Upper lobe of left lung (tissue), 6 donors: Measurements from ENCODE around the gene CST6. TPM values are rescaled to one million over a fixed set of nuclear protein-coding genes. Genes with fewer than 3 reads are reported as not detected.

Experiments used
- ATAC-seq, 2 donors: fragments of 200-7000 bp; cut with Tn5 transposase; one replicate each; pipeline ENCODE4 v1.9.1; 2022; ENCODE audit warnings: mild to moderate bottlenecking in 2 of 2, moderate library complexity in 2 of 2; ENCODE audit not compliant: low FRiP score in 2 of 2
- DNase-seq, 2 donors: peaks; one replicate each; pipeline ENCODE4 v3.0.0-alpha.2; 2019 to 2020
- H3K27ac ChIP-seq, 4 donors: fragments of 200-600 bp; sonication (generic); one replicate each; pipeline ENCODE4 v1.5.1; 2016 to 2019
- H3K27me3 ChIP-seq, 4 donors: fragments of 200-600 bp; sonication (generic); one replicate each; pipeline ENCODE4 v1.5.1; 2017 to 2019
- H3K36me3 ChIP-seq, 4 donors: fragments of 200-600 bp; sonication (generic); one replicate each; pipeline ENCODE4 v1.5.1; 2016 to 2019
- H3K4me1 ChIP-seq, 4 donors: fragments of 200-600 bp; sonication (generic); one replicate each; pipeline ENCODE4 v1.5.1; 2018 to 2019
- H3K4me3 ChIP-seq, 4 donors: fragments of 200-600 bp; sonication (generic); one replicate each; pipeline ENCODE4 v1.5.1; 2017 to 2019; ENCODE audit warnings: mild to moderate bottlenecking in 2 of 4, moderate library complexity in 1 of 4
- H3K9me3 ChIP-seq, 4 donors: fragments of 200-600 bp; sonication (generic); one replicate each; pipeline ENCODE4 v1.5.1; 2018 to 2019
- EP300 ChIP-seq, 4 donors: sonication (generic); formaldehyde crosslinking; IDR thresholded peaks; one replicate each; pipeline ENCODE4 v1.5.1; 2017; ENCODE audit warnings: antibody characterized with exemption in 4 of 4, control low read depth in 2 of 4
- POLR2A ChIP-seq, 4 donors: fragments of 450-650 bp; IDR thresholded peaks; one replicate each; pipeline ENCODE4 v1.5.1; 2016 to 2017; ENCODE audit warnings: antibody characterized with exemption in 4 of 4, mild to moderate bottlenecking in 2 of 4
- POLR2AphosphoS5 ChIP-seq, 2 donors: sonication (generic); formaldehyde crosslinking; IDR thresholded peaks; one replicate each; pipeline ENCODE4 v1.5.1; 2017; ENCODE audit warnings: antibody characterized with exemption in 2 of 2
- WGBS, 2 donors: methylation state at CpG; one replicate each; pipeline ENCODE4 v1.1.5; 2017 to 2018; 5-methylcytosine and 5-hydroxymethylcytosine counted together
- total RNA-seq, 6 donors: library from RNA; depleted of rRNA in 4 of 6; stranded (reverse); fragments of >200 nt in 4 of 6; gene quantifications; one replicate each; pipeline versions ENCODE4 v1.1.0 to v1.2.1, GENCODE V29; 2016 to 2021
- TF ChIP-seq, protein P1 (sequence below), 6 experiments: fragments of 450-650 bp in 4 of 6; fragments of 200-600 bp in 2 of 6; sonication (generic) in 2 of 6; IDR thresholded peaks; one replicate each; pipeline ENCODE4 v1.5.1; 2016 to 2019; ENCODE audit warnings: antibody characterized with exemption in 6 of 6
- donor health status: DM: no; HTN: no; CAD: no; lungs with moderate emphysema.
- donor health status: DM: no; HTN: yes; CAD: no; lungs with severe emphysema.

Gene CST6
- total RNA-seq, 6 donors from 2014 or later = 12.6 to 68.1 (median 30.5) TPM

DNA sequence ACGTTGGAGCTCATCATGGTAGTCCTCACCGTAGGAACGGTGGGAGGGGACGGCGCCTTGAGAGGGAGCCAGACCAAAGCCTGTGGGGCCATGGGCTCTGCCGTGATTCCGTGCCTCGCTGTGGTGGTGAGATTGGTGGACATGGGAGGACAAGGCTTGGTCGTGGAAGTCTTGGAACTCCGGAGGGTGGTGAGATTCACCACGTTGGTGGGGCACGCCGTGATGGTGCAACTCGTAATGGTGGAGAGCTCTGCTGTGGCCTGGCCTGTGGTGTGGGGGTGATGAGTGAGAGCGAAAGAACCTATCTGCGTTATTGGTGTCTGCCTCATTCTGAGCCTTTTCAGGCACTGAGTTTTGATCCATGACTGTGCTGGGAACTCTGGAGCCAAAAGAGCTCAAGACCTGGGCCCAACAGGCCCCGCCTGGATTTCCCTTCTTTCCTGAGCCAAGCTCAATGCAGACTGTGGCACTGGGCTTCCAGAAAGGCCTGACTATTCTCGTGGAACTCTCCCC, 14.3 kb downstream of the CST6 start, which contains the start of gene CATSPER1:
TSS of gene CATSPER1 (minus strand) at position 463 of the 513 bp plus-strand sequence. CDS start at position 363, 100 bp downstream.
- no peak within 1 kb of the TSS for H3K4me3 ChIP-seq
- H3K4me1 ChIP-seq = peaks cover 14 to 20% (median 17%) of the 10 kb centered on the region in 4 donors
- 89 to 90% methylated on average over 17 to 18 of the region's 18 CpGs for WGBS, 2 donors
- no peaks in the 10 kb centered on the region for H3K36me3 ChIP-seq
- TF ChIP-seq, protein P1, sequence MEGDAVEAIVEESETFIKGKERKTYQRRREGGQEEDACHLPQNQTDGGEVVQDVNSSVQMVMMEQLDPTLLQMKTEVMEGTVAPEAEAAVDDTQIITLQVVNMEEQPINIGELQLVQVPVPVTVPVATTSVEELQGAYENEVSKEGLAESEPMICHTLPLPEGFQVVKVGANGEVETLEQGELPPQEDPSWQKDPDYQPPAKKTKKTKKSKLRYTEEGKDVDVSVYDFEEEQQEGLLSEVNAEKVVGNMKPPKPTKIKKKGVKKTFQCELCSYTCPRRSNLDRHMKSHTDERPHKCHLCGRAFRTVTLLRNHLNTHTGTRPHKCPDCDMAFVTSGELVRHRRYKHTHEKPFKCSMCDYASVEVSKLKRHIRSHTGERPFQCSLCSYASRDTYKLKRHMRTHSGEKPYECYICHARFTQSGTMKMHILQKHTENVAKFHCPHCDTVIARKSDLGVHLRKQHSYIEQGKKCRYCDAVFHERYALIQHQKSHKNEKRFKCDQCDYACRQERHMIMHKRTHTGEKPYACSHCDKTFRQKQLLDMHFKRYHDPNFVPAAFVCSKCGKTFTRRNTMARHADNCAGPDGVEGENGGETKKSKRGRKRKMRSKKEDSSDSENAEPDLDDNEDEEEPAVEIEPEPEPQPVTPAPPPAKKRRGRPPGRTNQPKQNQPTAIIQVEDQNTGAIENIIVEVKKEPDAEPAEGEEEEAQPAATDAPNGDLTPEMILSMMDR (IDR thresholded peaks at IDR 0.05) = no peak
- TF ChIP-seq POLR2AphosphoS5 (IDR thresholded peaks at IDR 0.05) (no peak), POLR2A (IDR thresholded peaks at IDR 0.05) (no peak), EP300 (IDR thresholded peaks at IDR 0.05) (no peak)
- H3K27ac ChIP-seq = no peak within 1 kb of the TSS
- H3K9me3 ChIP-seq = no peaks in the 10 kb centered on the region
- no peaks in the 10 kb centered on the region for H3K27me3 ChIP-seq
- peak in 1 of 2 donors; percentile 30 for DNase-seq
- no peak for ATAC-seq

DNA sequence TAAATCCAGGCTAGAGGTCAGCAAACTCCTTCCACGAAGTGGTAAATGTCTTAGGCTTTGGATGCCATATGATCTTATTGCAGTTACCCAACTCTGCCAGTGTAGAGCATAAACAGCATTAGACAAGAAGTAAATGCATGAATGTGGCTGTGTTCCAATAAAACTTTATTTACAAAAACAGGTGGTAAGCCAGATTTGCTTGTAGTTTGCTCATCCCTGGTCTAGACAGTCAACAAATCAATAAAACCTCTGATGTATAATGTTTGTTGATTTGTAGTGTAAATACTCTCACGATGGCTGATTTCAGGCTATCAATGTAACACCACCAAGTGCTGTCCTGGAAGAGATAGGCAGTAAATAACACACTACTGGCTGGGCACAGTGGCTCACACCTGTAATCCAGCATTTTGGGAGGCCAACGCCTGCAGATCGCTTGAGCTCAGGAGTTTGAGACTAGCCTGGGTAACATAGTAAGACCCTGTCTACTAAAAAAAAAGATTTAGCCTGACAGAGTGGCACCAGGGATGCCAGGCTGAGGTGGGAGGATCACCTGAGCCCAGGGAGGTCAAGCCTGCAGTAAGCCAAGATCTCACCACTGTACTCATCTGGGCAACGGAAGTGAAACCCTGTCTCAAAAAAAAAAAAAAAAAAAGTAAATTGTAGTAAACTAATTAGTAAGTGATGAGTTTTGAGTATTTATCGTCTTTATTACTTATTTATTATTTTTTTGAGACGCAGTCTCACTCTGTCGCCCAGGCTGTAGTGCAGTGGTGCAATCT, 21.3 kb downstream of the CST6 start:
- TF ChIP-seq POLR2AphosphoS5 (IDR thresholded peaks at IDR 0.05) (no peak), EP300 (IDR thresholded peaks at IDR 0.05) (no peak), POLR2A (IDR thresholded peaks at IDR 0.05) (no peak)
- TF ChIP-seq, protein P1 (IDR thresholded peaks at IDR 0.05) = no peak
- Histone ChIP-seq H3K36me3 (no peaks in the 10 kb centered on the region), H3K9me3 (no peaks in the 10 kb centered on the region), H3K27ac (no peak overlapping the region), H3K4me3 (no peak overlapping the region), H3K4me1 (no peaks in the 10 kb centered on the region), H3K27me3 (no peaks in the 10 kb centered on the region)
- no peak for ATAC-seq
- DNase-seq = no peak
- WGBS, 2 donors = 83 to 85% methylated on average over 8 of the region's 8 CpGs

DNA sequence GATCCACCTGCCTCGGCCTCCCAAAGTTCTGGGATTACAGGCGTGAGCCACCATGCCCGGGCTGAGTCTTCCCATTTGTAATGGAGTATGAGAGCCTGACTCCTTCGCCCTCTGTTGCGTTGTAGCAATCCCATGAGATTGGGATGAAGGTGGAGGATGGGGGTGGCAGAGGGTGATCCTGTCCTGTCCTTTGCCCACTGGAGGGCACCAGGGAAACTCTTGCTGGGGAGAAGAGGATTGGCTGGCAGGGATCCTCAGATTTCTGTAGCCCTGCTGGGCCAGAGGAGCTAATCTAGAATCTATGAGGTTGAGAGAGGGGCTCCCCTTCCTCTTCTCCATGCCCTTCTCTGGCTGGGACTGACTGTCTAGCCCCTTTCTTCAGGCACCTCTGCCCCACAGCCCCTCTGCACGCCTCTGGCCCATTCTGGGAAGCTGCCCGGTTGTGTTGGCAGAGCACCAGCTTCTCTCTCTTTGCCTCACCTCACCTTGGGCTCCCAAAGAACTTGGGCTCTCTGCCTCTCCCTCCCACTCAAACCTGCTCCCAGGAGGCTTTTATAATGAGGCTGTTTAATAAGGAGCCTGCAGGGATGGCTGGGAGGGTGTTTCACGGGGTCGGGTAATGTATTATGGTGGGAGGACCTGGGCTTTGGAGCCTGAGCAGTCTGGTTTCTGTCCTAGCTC, 24.0 kb downstream of the CST6 start:
- H3K36me3 ChIP-seq = no peaks in the 10 kb centered on the region
- ATAC-seq (no peak), DNase-seq (no peak)
- H3K27ac ChIP-seq = no peak overlapping the region
- H3K9me3 ChIP-seq = no peaks in the 10 kb centered on the region
- H3K4me3 ChIP-seq = no peak overlapping the region
- no peaks in the 10 kb centered on the region for H3K27me3 ChIP-seq
- no peak for TF ChIP-seq POLR2AphosphoS5 (IDR thresholded peaks at IDR 0.05)
- TF ChIP-seq POLR2A (IDR thresholded peaks at IDR 0.05) = no peak
- no peak for TF ChIP-seq EP300 (IDR thresholded peaks at IDR 0.05)
- TF ChIP-seq, protein P1 (IDR thresholded peaks at IDR 0.05) = no peak
- 66 to 77% methylated on average over 9 of the region's 9 CpGs for WGBS, 2 donors
- no peaks in the 10 kb centered on the region for H3K4me1 ChIP-seq

DNA sequence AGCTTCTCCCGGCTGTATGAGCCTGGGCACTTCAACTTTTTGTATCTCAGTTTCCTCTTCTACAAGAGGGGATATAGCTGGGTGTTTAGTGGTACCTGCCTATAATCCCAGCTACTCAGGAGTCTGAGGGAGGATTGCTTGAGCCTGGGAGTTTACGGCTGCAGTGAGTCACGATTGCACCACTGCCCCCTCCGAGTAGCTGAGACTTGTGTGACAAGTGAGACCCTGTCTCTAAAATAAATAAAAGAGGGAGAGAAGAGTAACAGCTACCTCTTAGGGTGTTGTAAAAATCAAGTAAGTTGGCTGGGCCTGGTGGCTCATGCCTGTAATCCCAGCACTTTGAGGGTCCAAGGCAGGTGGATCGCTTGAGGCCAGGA, 24.5 kb downstream of the CST6 start:
- WGBS, 2 donors = 68 to 83% methylated on average over 5 of the region's 5 CpGs
- no peak for ATAC-seq
- no peak for TF ChIP-seq POLR2A (IDR thresholded peaks at IDR 0.05)
- TF ChIP-seq, protein P1 (IDR thresholded peaks at IDR 0.05) = no peak
- TF ChIP-seq POLR2AphosphoS5 (IDR thresholded peaks at IDR 0.05) = no peak
- TF ChIP-seq EP300 (IDR thresholded peaks at IDR 0.05) = no peak

More for the DNA sequence above, 24.5 kb downstream of the CST6 start:
- Histone ChIP-seq H3K4me3 (no peak overlapping the region), H3K36me3 (no peaks in the 10 kb centered on the region), H3K27me3 (no peaks in the 10 kb centered on the region), H3K27ac (no peak overlapping the region), H3K9me3 (no peaks in the 10 kb centered on the region), H3K4me1 (no peaks in the 10 kb centered on the region)
- no peak for DNase-seq
